Left ventricle myocardium superior (tissue), 1 donor: Measurements from ENCODE around the gene DDO. TPM values are rescaled to one million over a fixed set of nuclear protein-coding genes. Genes with fewer than 3 reads are reported as not detected.
"Not testable (repeated sequence)": the region's sequence is repeated elsewhere in the genome, so short reads cannot be mapped to it uniquely, and the experiment has no call there.

Experiments
- ATAC-seq: fragments of 200-7000 bp; cut with Tn5 transposase; one replicate; pipeline ENCODE4 v1.9.1; 2020; ENCODE audit warnings: mild to moderate bottlenecking, moderate library complexity
- DNase-seq: peaks from one replicate; pipeline ENCODE4 v3.0.0-alpha.2; 2020
- intact Hi-C: fragments of 100-400 bp; cut with micrococcal nuclease; formaldehyde crosslinking; loops from one replicate; pipeline ENCODE4 v1.11.0; 2022
- total RNA-seq: library from RNA; stranded (reverse); fragmentation: NEBNext Ultra II Directional; extraction: Animal tissue kit (Norgen Biotek cat#: 25700); gene quantifications from one replicate; pipeline ENCODE4 v1.2.1, GENCODE V29; 2021
- donor health status: DM: no; HTN: yes; CAD: no; lungs with severe emphysema.

The DDO gene
- total RNA-seq, 1 donor from 2014 or later, result 31.5 TPM

DNA sequence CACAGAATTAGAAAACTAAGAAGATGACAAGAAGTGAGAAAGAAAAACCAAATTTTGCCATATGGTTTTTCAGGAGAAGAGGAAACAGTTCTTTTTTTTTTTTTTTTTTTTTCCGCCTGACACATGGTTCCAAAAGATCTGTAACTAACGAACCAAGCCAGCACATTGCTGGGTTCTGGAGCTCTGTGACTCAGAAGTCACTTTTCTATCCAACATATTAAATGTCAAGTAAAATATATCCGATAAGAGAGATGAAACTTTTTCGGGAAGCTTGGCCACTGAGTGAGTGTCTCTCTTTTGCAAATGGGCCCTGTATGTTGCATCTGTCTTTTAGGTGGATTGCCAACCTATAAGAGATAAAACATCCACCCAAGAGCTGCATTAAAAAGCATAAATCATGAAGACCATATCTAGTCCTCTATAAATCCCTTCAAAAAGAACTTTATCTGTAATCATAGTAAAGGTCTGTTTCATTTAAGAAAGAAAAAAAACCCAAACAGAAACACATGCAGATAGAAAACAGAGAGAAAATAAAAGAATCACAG lies 61.8 kb downstream of the DDO start:
- intact Hi-C loops, result no loop called here
- ATAC-seq, result no peak
- DNase-seq, result no peak

DNA sequence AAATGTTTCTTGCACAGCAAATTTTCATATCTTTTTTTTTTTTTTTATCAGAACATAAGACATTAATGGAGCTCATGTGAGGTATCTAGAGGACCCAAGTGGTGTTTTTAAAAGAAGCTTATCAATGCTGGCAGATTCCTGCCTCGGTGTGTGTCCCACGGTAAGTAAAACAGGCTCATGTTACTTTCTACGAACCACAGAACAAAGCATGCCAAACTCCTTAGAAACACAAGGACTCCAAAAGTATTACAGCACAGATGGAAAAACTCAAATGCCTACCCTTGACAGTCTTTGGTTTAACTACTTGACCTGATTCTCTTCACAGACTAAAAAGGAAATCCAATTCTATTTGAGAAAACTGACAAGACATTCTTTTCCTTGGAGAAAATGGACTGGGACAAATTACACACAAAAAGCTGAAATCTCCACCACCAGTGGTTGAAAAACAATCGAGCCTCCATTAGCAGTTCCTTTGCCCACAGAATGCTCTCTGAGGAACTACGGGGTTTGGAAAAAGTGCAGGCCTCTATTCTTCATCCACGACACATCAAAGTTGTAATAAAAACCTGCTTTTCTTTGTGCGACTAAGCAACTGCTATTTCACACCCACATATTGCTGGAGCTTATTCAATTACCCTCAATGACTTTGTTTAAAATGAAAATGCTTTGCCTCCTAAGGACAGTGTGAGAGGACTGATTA lies 62.7 kb downstream of the DDO start:
- ATAC-seq (peak; percentile 24), DNase-seq (no peak)
- intact Hi-C loops, result no loop called here

DNA sequence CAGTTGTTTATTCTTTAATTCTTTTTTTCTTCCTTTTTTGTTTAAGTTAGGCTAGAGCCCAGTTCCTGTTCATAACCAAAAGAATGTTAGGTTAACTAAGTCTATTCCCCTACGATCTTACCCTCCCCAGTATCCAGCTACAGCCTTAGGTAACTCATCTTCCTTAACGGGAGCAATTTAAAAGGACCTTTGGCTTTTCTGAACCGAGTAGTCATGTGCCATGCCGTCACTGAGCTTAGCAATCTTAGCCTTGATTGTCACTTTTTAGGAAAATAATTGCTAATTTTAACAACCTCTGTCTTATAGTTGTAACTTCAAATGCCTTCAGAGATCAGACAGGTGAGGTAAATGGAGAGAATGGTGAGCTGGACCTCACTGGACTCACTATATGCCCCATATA lies 63.4 kb downstream of the DDO start:
- intact Hi-C loops, result no loop called here
- ATAC-seq (no peak), DNase-seq (no peak)

DNA sequence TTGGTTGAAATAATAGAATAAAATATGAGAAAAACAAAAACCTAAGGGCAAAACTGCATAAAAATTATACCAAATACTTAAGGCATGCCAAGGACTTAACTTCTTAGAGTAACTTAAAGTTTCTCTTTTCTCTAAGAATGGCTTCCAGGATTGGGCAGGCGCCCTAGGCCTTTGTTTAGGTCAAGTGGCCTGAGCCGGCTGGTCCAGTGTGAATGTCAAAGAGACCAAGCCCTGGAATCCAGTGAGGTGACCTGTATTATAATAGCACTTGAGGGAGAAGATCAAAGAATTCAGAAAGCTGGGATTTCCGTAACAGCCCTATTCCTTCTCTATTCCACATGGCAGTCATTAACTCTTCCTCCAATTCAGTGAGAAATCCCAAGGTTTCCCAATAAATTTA lies 63.8 kb downstream of the DDO start:
- intact Hi-C loops, result no loop called here
- no peak for DNase-seq
- no peak for ATAC-seq

DNA sequence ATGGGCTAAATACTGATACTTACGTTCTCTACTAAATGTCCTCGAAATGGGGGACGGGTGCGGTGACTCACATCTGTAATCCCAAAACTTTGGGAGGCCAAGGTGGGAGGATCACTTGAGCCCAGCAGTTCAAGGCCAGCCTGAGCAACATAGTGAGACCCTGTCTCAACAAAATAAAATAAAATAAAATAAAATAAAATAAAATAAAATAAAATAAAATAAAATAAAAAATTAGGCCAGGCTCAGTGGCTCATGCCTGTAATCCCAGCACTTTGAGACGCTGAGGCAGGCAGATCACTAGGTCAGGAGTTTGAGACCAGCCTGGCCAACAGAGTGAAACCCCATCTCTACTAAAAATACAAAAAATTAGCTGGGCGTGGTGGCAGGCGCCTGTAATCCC lies 64.8 kb downstream of the DDO start:
- DNase-seq, ATAC-seq, intact Hi-C loops: not testable (repeated sequence)

DNA sequence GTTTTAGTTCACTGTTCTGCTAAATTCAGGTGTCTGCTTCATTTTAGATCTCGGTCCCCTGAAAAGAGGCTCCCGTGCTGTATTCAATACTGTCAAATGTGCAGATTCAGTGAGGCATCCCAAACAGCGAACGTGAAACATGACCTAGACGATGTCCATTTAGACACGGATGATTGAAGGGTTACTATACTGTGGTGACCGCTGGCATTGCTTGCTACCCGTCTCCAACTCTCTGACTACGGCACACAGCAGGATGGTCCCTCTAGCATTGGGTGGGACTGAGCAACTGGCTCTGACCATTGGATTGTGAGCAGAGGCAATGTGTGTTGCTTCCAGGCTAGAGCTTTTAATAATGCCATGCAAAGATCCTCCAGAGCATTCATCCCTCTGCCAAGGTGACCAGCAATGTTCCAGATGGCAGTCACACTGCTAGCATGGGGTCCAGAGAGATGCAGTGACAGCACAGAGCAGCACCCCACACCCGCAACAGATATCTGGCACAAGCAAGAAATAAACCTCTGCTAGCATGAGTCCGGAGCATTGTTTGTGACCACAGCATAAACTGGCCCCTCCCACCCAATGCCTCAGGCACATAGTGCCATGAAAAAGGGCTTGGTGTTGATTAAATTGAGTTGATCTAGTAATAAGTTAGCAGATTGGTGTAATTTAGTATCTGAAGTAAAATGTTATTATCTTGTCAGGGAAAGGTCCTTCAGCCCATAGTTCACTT lies 66.2 kb downstream of the DDO start:
- DNase-seq (no peak), ATAC-seq (no peak)
- intact Hi-C loops, result no loop called here

DNA sequence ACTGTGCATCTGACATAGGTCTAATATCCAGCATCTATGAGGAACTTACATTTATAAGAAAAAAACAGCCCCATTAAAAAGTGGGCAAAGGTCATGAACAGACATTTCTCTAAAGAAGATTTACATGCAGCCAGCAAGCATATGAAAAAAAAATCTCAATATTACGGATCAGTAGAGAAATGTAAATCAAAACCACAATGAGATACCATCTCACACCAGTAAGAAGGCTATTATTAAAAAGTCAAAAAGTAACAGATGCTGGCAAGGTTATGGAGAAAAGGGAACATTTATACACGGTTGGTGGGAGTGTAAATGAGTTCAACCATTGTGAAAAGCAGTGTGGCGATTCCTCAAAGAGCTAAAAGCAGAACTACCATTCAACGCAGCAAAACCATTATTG lies 70.3 kb downstream of the DDO start:
- intact Hi-C loops, result no loop called here
- DNase-seq (no peak), ATAC-seq (no peak)

DNA sequence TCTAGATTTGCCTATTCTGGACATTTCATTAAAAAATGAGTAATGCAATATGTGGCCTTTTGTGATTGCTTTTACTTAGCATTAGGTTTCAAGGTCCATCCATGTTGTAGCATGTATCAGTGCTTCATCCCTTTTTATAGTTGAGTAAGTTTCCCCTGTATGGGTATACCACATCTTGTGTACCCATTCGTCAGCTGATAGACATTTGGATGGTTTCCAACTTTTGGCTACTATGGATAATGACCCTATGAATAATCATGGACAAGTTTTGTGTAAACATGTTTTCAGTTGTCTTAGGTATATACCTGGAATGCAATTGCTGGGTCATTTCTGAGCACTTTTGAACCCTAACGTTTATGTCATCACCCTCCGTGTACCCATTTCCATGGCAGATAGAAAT lies 72.6 kb downstream of the DDO start:
- ATAC-seq (no peak), DNase-seq (no peak)
- intact Hi-C loops, result no loop called here

Other genes with a start within 250 kb of the DDO start
- gene WASF1, start 235.9 kb downstream of the DDO start, total RNA-seq, result 1.7 TPM
- 13.6 TPM for gene CDC40, start 235.1 kb downstream of the DDO start, total RNA-seq
- 1.6 TPM for gene METTL24, start 57.2 kb downstream of the DDO start, total RNA-seq
- not detected for gene SLC22A16, start 61.0 kb upstream of the DDO start, total RNA-seq